ENCODE results near the gene STK36. TPM values are rescaled to one million over a fixed set of nuclear protein-coding genes. Genes with fewer than 3 reads are reported as not detected.
"Not testable (repeated sequence)": the region's sequence is repeated elsewhere in the genome, so short reads cannot be mapped to it uniquely, and the experiment has no call there.

The STK36 gene
- total RNA-seq, 2 experiments from 2014 or later, result 9.7 to 21.1 TPM

- H3K79me2 ChIP-seq (ENCODE audit: insufficient read depth, low read depth, low read length), result no peaks in the 10 kb centered on the region
- H3K4me2 ChIP-seq (ENCODE audit: low read length), result no peak overlapping the region
- no peaks in the 10 kb centered on the region for H3K36me3 ChIP-seq (ENCODE audit: insufficient read depth, low read length)
- no TSS peak for BruUV-seq (replicated peaks)
- ChIA-PET POLR2A (no interaction called here), CTCF (ENCODE audit: unreplicated experiment) (no interaction called here)
- no peaks in the 10 kb centered on the region for H3K9me3 ChIP-seq (ENCODE audit: low read length)
- H3K4me3 ChIP-seq (ENCODE audit: low read depth, low read length, poor library complexity, severe bottlenecking), result no peak overlapping the region
- no peak overlapping the region for H3K27ac ChIP-seq (ENCODE audit: low read depth, low read length, poor library complexity, severe bottlenecking)
- no peaks in the 10 kb centered on the region for H4K20me1 ChIP-seq (ENCODE audit: insufficient read depth, low read length)
- H3K9me2 ChIP-seq (ENCODE audit: insufficient read depth, low read length), result no peaks in the 10 kb centered on the region
- no peaks in the 10 kb centered on the region for H3K4me1 ChIP-seq (ENCODE audit: insufficient read depth, low read length, poor library complexity, severe bottlenecking)
- TF ChIP-seq CTCF (conservative IDR thresholded peaks at IDR 0.05; ENCODE audit: low read length) (no peak), EZH2phosphoT487 (IDR thresholded peaks at IDR 0.05; ENCODE audit: borderline replicate concordance, low read depth, low read length) (no peak)
- H2AFZ ChIP-seq (ENCODE audit: low read length), result no peak overlapping the region
- no peak for DNase-seq (ENCODE audit: low spot score)
- intact Hi-C loops (cut with micrococcal nuclease; ENCODE audit: unreplicated experiment), result no loop called here
Measured at GRCh38 chr2:218680061-218680460, 8.2 kb downstream of the STK36 start.

- H3K9me3 ChIP-seq (ENCODE audit: low read length); intact Hi-C loops (cut with micrococcal nuclease; ENCODE audit: unreplicated experiment); H2AFZ ChIP-seq (ENCODE audit: low read length); H3K4me2 ChIP-seq (ENCODE audit: low read length); H3K4me3 ChIP-seq (ENCODE audit: low read depth, low read length, poor library complexity, severe bottlenecking); H3K79me2 ChIP-seq (ENCODE audit: insufficient read depth, low read depth, low read length); CTCF ChIA-PET (ENCODE audit: unreplicated experiment); H3K27ac ChIP-seq (ENCODE audit: low read depth, low read length, poor library complexity, severe bottlenecking); H3K4me1 ChIP-seq (ENCODE audit: insufficient read depth, low read length, poor library complexity, severe bottlenecking); H4K20me1 ChIP-seq (ENCODE audit: insufficient read depth, low read length); H3K36me3 ChIP-seq (ENCODE audit: insufficient read depth, low read length); H3K9me2 ChIP-seq (ENCODE audit: insufficient read depth, low read length); BruUV-seq (replicated peaks): not testable (repeated sequence)
- DNase-seq (ENCODE audit: low spot score), result peak; percentile 67
- POLR2A ChIA-PET, result interaction anchor here (0.6 to 1.2 kb wide), 3 partner anchors 20 to 450 kb away, joined by 3 to 4 read pairs (median 3); partner anchors contain the start of genes BCS1L and ZNF142
- peak; percentile 82 for TF ChIP-seq CTCF (conservative IDR thresholded peaks at IDR 0.05; ENCODE audit: low read length)
Measured at GRCh38 chr2:218687400-218688060, 15.6 kb downstream of the STK36 start.

GRCh38 chr2:218691234-218691633, 19.3 kb downstream of the STK36 start:
- Histone ChIP-seq H3K79me2 (ENCODE audit: insufficient read depth, low read depth, low read length) (no peaks in the 10 kb centered on the region), H4K20me1 (ENCODE audit: insufficient read depth, low read length) (no peaks in the 10 kb centered on the region), H3K9me3 (ENCODE audit: low read length) (no peaks in the 10 kb centered on the region), H3K4me1 (ENCODE audit: insufficient read depth, low read length, poor library complexity, severe bottlenecking) (no peaks in the 10 kb centered on the region), H3K9me2 (ENCODE audit: insufficient read depth, low read length) (no peaks in the 10 kb centered on the region), H3K36me3 (ENCODE audit: insufficient read depth, low read length) (no peaks in the 10 kb centered on the region), H2AFZ (ENCODE audit: low read length) (no peak overlapping the region), H3K27ac (ENCODE audit: low read depth, low read length, poor library complexity, severe bottlenecking) (no peak overlapping the region), H3K4me2 (ENCODE audit: low read length) (no peak overlapping the region), H3K4me3 (ENCODE audit: low read depth, low read length, poor library complexity, severe bottlenecking) (no peak overlapping the region)
- POLR2A ChIA-PET, result interaction anchor here (0.7 kb wide), 1 partner anchor 128 kb away, joined by 3 read pairs; no protein-coding TSS in a partner anchor
- CTCF ChIA-PET (ENCODE audit: unreplicated experiment), result interaction anchor here (0.5 kb wide), 1 partner anchor 700 kb away, joined by 5 read pairs; no protein-coding TSS in a partner anchor
- intact Hi-C loops (cut with micrococcal nuclease; ENCODE audit: unreplicated experiment), result no loop called here
- TF ChIP-seq EZH2phosphoT487 (IDR thresholded peaks at IDR 0.05; ENCODE audit: borderline replicate concordance, low read depth, low read length) (no peak), CTCF (conservative IDR thresholded peaks at IDR 0.05; ENCODE audit: low read length) (no peak)
- no peak for DNase-seq (ENCODE audit: low spot score)
- no TSS peak for BruUV-seq (replicated peaks)
